H1 (cell line): ENCODE measurements around the gene ARID1B. TPM values are rescaled to one million over a fixed set of nuclear protein-coding genes. Genes with fewer than 3 reads are reported as not detected.

Experiments
- CTCF ChIA-PET: fragments of 300-600 bp; sonication (Branson Sonifier 250); formaldehyde crosslinking; loops from one replicate; lab custom pipeline; 2021; ENCODE audit not compliant: partially characterized antibody; lab: Charles Lee
- POLR2A ChIA-PET: fragments of 300-600 bp; sonication (Branson Sonifier 250); formaldehyde crosslinking; loops from one replicate; lab custom pipeline; 2021; ENCODE audit warnings: inconsistent platforms; ENCODE audit not compliant: partially characterized antibody; lab: Charles Lee
- DNase-seq, 2 experiments: peaks; one replicate each; pipeline versions ENCODE4 v3.0.0 to v3.0.0-alpha.2; 2010 to 2022; ENCODE audit warnings: low spot score in 2 of 2, low read depth in 1 of 2, mixed read lengths in 1 of 2
- FAIRE-seq: peaks from 2 replicates; lab custom pipeline; 2011; peaks lifted over from hg19 to GRCh38; lab: Jason Lieb, UNC
- H2AFZ ChIP-seq: 2 replicates; pipeline ENCODE4 v1.8.1; 2012; ENCODE audit warnings: low read length, inconsistent platforms
- H2AK5ac ChIP-seq: 2 replicates; pipeline ENCODE4 v1.6.1; 2013; ENCODE audit warnings: low read depth, low read length
- H2BK120ac ChIP-seq: replicated peaks from 2 replicates; pipeline ENCODE3; 2013; ENCODE audit warnings: low read depth, low read length, inconsistent platforms
- H2BK12ac ChIP-seq: 2 replicates; pipeline ENCODE4 v1.6.1; 2013; ENCODE audit warnings: low read depth, low read length
- H2BK15ac ChIP-seq: 2 replicates; pipeline ENCODE4 v1.6.1; 2013; ENCODE audit warnings: low read length
- H2BK20ac ChIP-seq: 2 replicates; pipeline ENCODE4 v1.6.1; 2013; ENCODE audit warnings: low read length
- H2BK5ac ChIP-seq: 2 replicates; pipeline ENCODE4 v1.6.1; 2013; ENCODE audit warnings: low read depth, low read length
- H3K14ac ChIP-seq: 2 replicates; pipeline ENCODE4 v1.6.1; 2013; ENCODE audit warnings: inconsistent platforms; ENCODE audit not compliant: insufficient read length
- H3K18ac ChIP-seq: 2 replicates; pipeline ENCODE4 v1.6.1; 2013; ENCODE audit warnings: low read length; ENCODE audit errors: extremely low read depth
- H3K23ac ChIP-seq: 2 replicates; pipeline ENCODE4 v1.6.1; 2013; ENCODE audit warnings: inconsistent platforms; ENCODE audit not compliant: insufficient read length
- H3K23me2 ChIP-seq: 2 replicates; pipeline ENCODE4 v1.6.1; 2013; ENCODE audit warnings: low read depth, low read length
- H3K27ac ChIP-seq: 2 replicates; pipeline ENCODE4 v1.6.1; 2011; ENCODE audit warnings: low read depth, low read length, inconsistent platforms
- H3K27me3 ChIP-seq, 4 experiments: replicated peaks in 1 of 4; 1 replicate in 1 of 4; 2 replicates in 3 of 4; pipeline versions ENCODE4 v1.6.1 to v1.8.1; 2011 to 2013; ENCODE audit warnings: low read length in 3 of 4, mild to moderate bottlenecking in 3 of 4, inconsistent platforms in 2 of 4, mixed read lengths in 2 of 4, moderate library complexity in 1 of 4; ENCODE audit not compliant: control insufficient read depth in 3 of 4, insufficient read depth in 3 of 4; ENCODE audit errors: extremely low read depth in 1 of 4
- H3K36me3 ChIP-seq, 4 experiments: 2 replicates each; pipeline versions ENCODE4 v1.6.1 to v1.8.1; 2011 to 2013; ENCODE audit warnings: mild to moderate bottlenecking in 4 of 4, low read length in 3 of 4, moderate library complexity in 2 of 4, control low read depth in 1 of 4, inconsistent platforms in 1 of 4; ENCODE audit not compliant: insufficient read depth in 4 of 4, control insufficient read depth in 2 of 4
- H3K4ac ChIP-seq: replicated peaks from 2 replicates; pipeline ENCODE3; 2013; ENCODE audit warnings: low read length, low read depth, mixed read lengths, inconsistent platforms; ENCODE audit not compliant: insufficient read length
- H3K4me1 ChIP-seq, 4 experiments: replicated peaks in 1 of 4; 1 replicate in 1 of 4; 2 replicates in 3 of 4; pipeline versions ENCODE4 v1.6.1 to v1.8.1; 2011 to 2013; ENCODE audit warnings: low read length in 3 of 4, inconsistent platforms in 2 of 4, mixed read lengths in 1 of 4; ENCODE audit not compliant: insufficient read depth in 4 of 4, control insufficient read depth in 3 of 4
- H3K4me2 ChIP-seq, 2 experiments: 2 replicates each; pipeline versions ENCODE4 v1.6.1 to v1.8.1; 2011 to 2013; ENCODE audit warnings: low read depth in 2 of 2, low read length in 2 of 2, control low read depth in 1 of 2, inconsistent platforms in 1 of 2, mild to moderate bottlenecking in 1 of 2; ENCODE audit not compliant: insufficient read depth in 1 of 2
- H3K4me3 ChIP-seq, 4 experiments: fragments of 200-600, 300-600 bp in 1 of 4; sonication (generic), shearing (Covaris generic), sonication (Bioruptor Twin) in 1 of 4; 2 replicates each; pipeline versions ENCODE4 v1.5.1 to v1.8.1; 2011 to 2016; ENCODE audit warnings: low read length in 4 of 4, low read depth in 3 of 4, control low read depth in 2 of 4, inconsistent platforms in 2 of 4, mild to moderate bottlenecking in 2 of 4, mixed read lengths in 1 of 4, moderate library complexity in 1 of 4; ENCODE audit not compliant: insufficient read depth in 2 of 4; ENCODE audit errors: extremely low read depth in 1 of 4
- H3K56ac ChIP-seq: replicated peaks from 2 replicates; pipeline ENCODE3; 2013; ENCODE audit warnings: low read depth, mild to moderate bottlenecking, mixed read lengths, low read length, inconsistent platforms; ENCODE audit not compliant: insufficient read length
- H3K79me1 ChIP-seq: 2 replicates; pipeline ENCODE4 v1.6.1; 2013; ENCODE audit warnings: low read depth, low read length, control low read depth
- H3K79me2 ChIP-seq, 2 experiments: 2 replicates each; pipeline versions ENCODE4 v1.6.1 to v1.8.1; 2012 to 2013; ENCODE audit warnings: low read length in 2 of 2, mild to moderate bottlenecking in 2 of 2, inconsistent platforms in 1 of 2; ENCODE audit not compliant: insufficient read depth in 2 of 2, control insufficient read depth in 1 of 2
- H3K9ac ChIP-seq, 4 experiments: replicated peaks in 1 of 4; 1 replicate in 1 of 4; 2 replicates in 3 of 4; pipeline versions ENCODE4 v1.6.1 to v1.8.1; 2011 to 2013; ENCODE audit warnings: low read depth in 3 of 4, low read length in 3 of 4, control low read depth in 2 of 4, mild to moderate bottlenecking in 2 of 4, moderate library complexity in 2 of 4, inconsistent platforms in 1 of 4; ENCODE audit errors: extremely low read depth in 1 of 4
- H3K9me3 ChIP-seq, 2 experiments: 2 replicates each; pipeline versions ENCODE4 v1.6.1 to v1.8.1; 2012 to 2013; ENCODE audit warnings: mild to moderate bottlenecking in 2 of 2, moderate library complexity in 2 of 2, control low read depth in 1 of 2, inconsistent platforms in 1 of 2, low read depth in 1 of 2, low read length in 1 of 2, mixed read lengths in 1 of 2; ENCODE audit not compliant: insufficient read depth in 2 of 2
- H4K20me1 ChIP-seq, 2 experiments: replicated peaks in 1 of 2; 2 replicates each; pipeline versions ENCODE3 to v1.8.1; 2011 to 2013; ENCODE audit warnings: inconsistent platforms in 2 of 2, low read length in 2 of 2, mild to moderate bottlenecking in 1 of 2; ENCODE audit not compliant: insufficient read depth in 2 of 2, control insufficient read depth in 1 of 2
- H4K5ac ChIP-seq: 2 replicates; pipeline ENCODE4 v1.6.1; 2013; ENCODE audit warnings: low read length, low read depth, mixed read lengths, inconsistent platforms; ENCODE audit not compliant: insufficient read length
- H4K8ac ChIP-seq: 2 replicates; pipeline ENCODE4 v1.8.0; 2013; ENCODE audit warnings: mild to moderate bottlenecking, moderate library complexity, low read length, inconsistent platforms; ENCODE audit not compliant: insufficient read depth; ENCODE audit errors: extremely low read depth
- H4K91ac ChIP-seq: replicated peaks from 2 replicates; pipeline ENCODE3; 2013; ENCODE audit warnings: low read length, mixed read lengths, inconsistent platforms; ENCODE audit not compliant: insufficient read length
- FOSL1 ChIP-seq: IDR thresholded peaks from 2 replicates; pipeline ENCODE4 v1.6.1; 2011; ENCODE audit warnings: mild to moderate bottlenecking, low read depth, low read length, moderate library complexity; ENCODE audit not compliant: insufficient read depth
- GTF2F1 ChIP-seq: IDR thresholded peaks from 2 replicates; pipeline ENCODE4 v1.6.1; 2012; ENCODE audit warnings: low read depth, low read length, improper control_type of control experiment, borderline replicate concordance
- NRF1 ChIP-seq: IDR thresholded peaks from 2 replicates; pipeline ENCODE4 v1.6.1; 2011; ENCODE audit warnings: mild to moderate bottlenecking, low read depth, low read length, improper control_type of control experiment
- RAD21 ChIP-seq, 2 experiments: IDR thresholded peaks in 1 of 2; conservative IDR thresholded peaks in 1 of 2; 2 replicates each; pipeline ENCODE4 v1.6.1; 2011; ENCODE audit warnings: low read depth in 2 of 2, low read length in 2 of 2, improper control_type of control experiment in 1 of 2, inconsistent platforms in 1 of 2, mild to moderate bottlenecking in 1 of 2, moderate library complexity in 1 of 2
- RXRA ChIP-seq: IDR thresholded peaks from 2 replicates; pipeline ENCODE4 v1.6.1; 2011; ENCODE audit warnings: low read depth, mild to moderate bottlenecking, low read length, moderate library complexity; ENCODE audit not compliant: insufficient read depth
- TBP ChIP-seq: IDR thresholded peaks from 2 replicates; pipeline ENCODE4 v1.6.1; 2011; ENCODE audit warnings: low read depth, low read length, improper control_type of control experiment
- WGBS, 2 experiments: shearing (Covaris generic) in 1 of 2; methylation state at CpG; one replicate each; pipeline versions ENCODE4 v1.1.6 to v1.1.7; 2013 to 2015; ENCODE audit warnings: low lambda C conversion rate in 2 of 2, mixed read lengths in 2 of 2, inconsistent platforms in 1 of 2, low coverage in 1 of 2, missing lambda C conversion rate in 1 of 2; ENCODE audit not compliant: insufficient replicate concordance in 2 of 2, insufficient coverage in 1 of 2, insufficient read length in 1 of 2; ENCODE audit errors: extremely low coverage in 1 of 2, missing lambda C conversion rate in 1 of 2; 5-methylcytosine and 5-hydroxymethylcytosine counted together
- polyA plus RNA-seq, 7 experiments: library from polyadenylated mRNA; depleted of rRNA in 3 of 7; stranded (reverse) in 5 of 7; unstranded in 2 of 7; fragments of >200 nt in 5 of 7; fragments of 200-250 nt in 2 of 7; gene quantifications; 1 replicate in 5 of 7; 2 replicates in 1 of 7; 4 replicates in 1 of 7; pipeline versions ENCODE4 v1.2.1 to v1.2.3, GENCODE V29; 2011 to 2013; ENCODE audit warnings: missing spikeins in 2 of 7, mixed read lengths in 2 of 7
- total RNA-seq: library from RNA; stranded (reverse); fragmentation: NEBNext Ultra II Directional; extraction: Animal tissue kit (Norgen Biotek cat#: 25700); gene quantifications from 2 replicates; pipeline ENCODE4 v1.2.1, GENCODE V29; 2021

The ARID1B gene
- total and polyA plus RNA-seq, 2 of the 8 experiments (the other 6 are each of a cell fraction or from before 2014, with no cell fraction given) = 24.3 to 70.3 TPM

- no peak overlapping the region for H4K5ac ChIP-seq
- CTCF ChIA-PET = interaction anchor here (0.9 to 1.1 kb wide), 2 partner anchors 8 to 17 kb away, joined by 3 read pairs; no protein-coding TSS in a partner anchor
- H2AFZ ChIP-seq = no peak overlapping the region
- no peak for TF ChIP-seq RAD21 (IDR thresholded peaks at IDR 0.05 in 1 of 2, conservative IDR thresholded peaks at IDR 0.05 in 1 of 2; ENCODE audit: low read depth in 2 of 2, low read length in 2 of 2)
- no peak for TF ChIP-seq FOSL1
- TF ChIP-seq RXRA = no peak
- TF ChIP-seq GTF2F1 = no peak
- no peak for TF ChIP-seq NRF1
- no peak for TF ChIP-seq TBP
- H3K79me2 ChIP-seq = no peaks in the 10 kb centered on the region
- H2BK5ac ChIP-seq = no peak overlapping the region
- H3K79me1 ChIP-seq = no peaks in the 10 kb centered on the region
- no peak overlapping the region for H2BK120ac ChIP-seq
- DNase-seq = no peak
- POLR2A ChIA-PET = no interaction called here
- no peak overlapping the region for H3K4me3 ChIP-seq
- no peak overlapping the region for H3K27ac ChIP-seq
- no peak overlapping the region for H4K8ac ChIP-seq
- H2BK20ac ChIP-seq = no peak overlapping the region
- no peak overlapping the region for H3K9ac ChIP-seq
- no peak overlapping the region for H3K18ac ChIP-seq
- H3K9me3 ChIP-seq = no peaks in the 10 kb centered on the region
- no peak overlapping the region for H3K14ac ChIP-seq
- H3K27me3 ChIP-seq = no peaks in the 10 kb centered on the region
- no peak overlapping the region for H3K23ac ChIP-seq
- FAIRE-seq = no peak
- WGBS, 2 experiments = 92% methylated on average over 7 of the region's 7 CpGs; no CpG with 5 or more reads in 1 of the 2 experiments
- H2AK5ac ChIP-seq = no peak overlapping the region
- no peak overlapping the region for H2BK15ac ChIP-seq
- no peak overlapping the region for H2BK12ac ChIP-seq
- H3K36me3 ChIP-seq = no peaks in the 10 kb centered on the region
- H3K4ac ChIP-seq = no peak overlapping the region
- peaks cover 0 to 1% (median 0%) of the 10 kb centered on the region in 4 experiments; a peak in 2 of 7 replicates for H3K4me1 ChIP-seq
- no peak overlapping the region for H3K56ac ChIP-seq
- no peak overlapping the region for H4K91ac ChIP-seq
- no peak overlapping the region for H3K4me2 ChIP-seq
- H3K23me2 ChIP-seq = no peaks in the 10 kb centered on the region
- H4K20me1 ChIP-seq = peaks cover 0 to 1% of the 10 kb centered on the region in 2 experiments
Observed at GRCh38 chr6:157099912-157100593, 322.9 kb downstream of the ARID1B start.
